ENCODE data around the gene GNB5. TPM values are rescaled to one million over a fixed set of nuclear protein-coding genes. Genes with fewer than 3 reads are reported as not detected.

Gene GNB5
- total RNA-seq, 1 donor = 58.3 TPM

DNA sequence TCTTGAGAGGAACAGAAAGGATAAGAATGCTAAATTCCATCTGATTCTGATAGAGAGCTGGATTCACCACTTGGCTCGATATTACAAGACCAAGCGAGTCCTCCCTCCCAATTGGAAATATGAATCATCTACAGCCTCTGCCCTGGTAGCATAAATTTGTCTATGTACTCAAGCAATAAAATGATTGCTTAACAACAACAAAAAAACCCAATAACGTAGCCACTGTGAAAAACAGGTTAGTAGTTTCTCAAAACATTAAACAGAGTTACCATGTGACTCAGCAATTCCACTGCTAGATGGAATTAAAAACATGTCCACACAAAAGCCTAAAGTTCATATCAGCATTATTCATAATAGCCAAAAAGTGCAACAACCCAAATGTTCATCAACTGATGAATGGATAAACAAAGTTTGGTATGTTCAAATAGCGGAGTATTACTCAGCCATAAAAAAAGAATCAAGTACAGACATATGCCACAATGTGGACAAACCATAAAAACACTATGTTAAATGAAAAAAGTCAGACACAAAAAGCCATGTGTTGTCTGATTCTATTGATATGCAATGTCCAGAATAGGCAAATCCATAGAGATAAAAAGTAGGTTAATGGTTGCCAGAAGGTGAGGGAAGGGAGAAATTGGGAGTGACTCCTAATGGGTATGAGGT lies 95.5 kb downstream of the GNB5 start:
- TF ChIP-seq, protein P1, sequence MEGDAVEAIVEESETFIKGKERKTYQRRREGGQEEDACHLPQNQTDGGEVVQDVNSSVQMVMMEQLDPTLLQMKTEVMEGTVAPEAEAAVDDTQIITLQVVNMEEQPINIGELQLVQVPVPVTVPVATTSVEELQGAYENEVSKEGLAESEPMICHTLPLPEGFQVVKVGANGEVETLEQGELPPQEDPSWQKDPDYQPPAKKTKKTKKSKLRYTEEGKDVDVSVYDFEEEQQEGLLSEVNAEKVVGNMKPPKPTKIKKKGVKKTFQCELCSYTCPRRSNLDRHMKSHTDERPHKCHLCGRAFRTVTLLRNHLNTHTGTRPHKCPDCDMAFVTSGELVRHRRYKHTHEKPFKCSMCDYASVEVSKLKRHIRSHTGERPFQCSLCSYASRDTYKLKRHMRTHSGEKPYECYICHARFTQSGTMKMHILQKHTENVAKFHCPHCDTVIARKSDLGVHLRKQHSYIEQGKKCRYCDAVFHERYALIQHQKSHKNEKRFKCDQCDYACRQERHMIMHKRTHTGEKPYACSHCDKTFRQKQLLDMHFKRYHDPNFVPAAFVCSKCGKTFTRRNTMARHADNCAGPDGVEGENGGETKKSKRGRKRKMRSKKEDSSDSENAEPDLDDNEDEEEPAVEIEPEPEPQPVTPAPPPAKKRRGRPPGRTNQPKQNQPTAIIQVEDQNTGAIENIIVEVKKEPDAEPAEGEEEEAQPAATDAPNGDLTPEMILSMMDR (IDR thresholded peaks at IDR 0.05; ENCODE audit: insufficient read depth, low read depth, low read length) = no peak
- no peak overlapping the region for H3K4me3 ChIP-seq (ENCODE audit: low read depth, low read length)
- DNase-seq (ENCODE audit: low read depth) = peak; percentile 99

- DNase-seq (ENCODE audit: low read depth) = no peak
- TF ChIP-seq, protein P1 (IDR thresholded peaks at IDR 0.05; ENCODE audit: insufficient read depth, low read depth, low read length) = no peak
- H3K4me3 ChIP-seq (ENCODE audit: low read depth, low read length) = no peak overlapping the region
Measured at GRCh38 chr15:52094811-52095584, 96.2 kb downstream of the GNB5 start.

DNA sequence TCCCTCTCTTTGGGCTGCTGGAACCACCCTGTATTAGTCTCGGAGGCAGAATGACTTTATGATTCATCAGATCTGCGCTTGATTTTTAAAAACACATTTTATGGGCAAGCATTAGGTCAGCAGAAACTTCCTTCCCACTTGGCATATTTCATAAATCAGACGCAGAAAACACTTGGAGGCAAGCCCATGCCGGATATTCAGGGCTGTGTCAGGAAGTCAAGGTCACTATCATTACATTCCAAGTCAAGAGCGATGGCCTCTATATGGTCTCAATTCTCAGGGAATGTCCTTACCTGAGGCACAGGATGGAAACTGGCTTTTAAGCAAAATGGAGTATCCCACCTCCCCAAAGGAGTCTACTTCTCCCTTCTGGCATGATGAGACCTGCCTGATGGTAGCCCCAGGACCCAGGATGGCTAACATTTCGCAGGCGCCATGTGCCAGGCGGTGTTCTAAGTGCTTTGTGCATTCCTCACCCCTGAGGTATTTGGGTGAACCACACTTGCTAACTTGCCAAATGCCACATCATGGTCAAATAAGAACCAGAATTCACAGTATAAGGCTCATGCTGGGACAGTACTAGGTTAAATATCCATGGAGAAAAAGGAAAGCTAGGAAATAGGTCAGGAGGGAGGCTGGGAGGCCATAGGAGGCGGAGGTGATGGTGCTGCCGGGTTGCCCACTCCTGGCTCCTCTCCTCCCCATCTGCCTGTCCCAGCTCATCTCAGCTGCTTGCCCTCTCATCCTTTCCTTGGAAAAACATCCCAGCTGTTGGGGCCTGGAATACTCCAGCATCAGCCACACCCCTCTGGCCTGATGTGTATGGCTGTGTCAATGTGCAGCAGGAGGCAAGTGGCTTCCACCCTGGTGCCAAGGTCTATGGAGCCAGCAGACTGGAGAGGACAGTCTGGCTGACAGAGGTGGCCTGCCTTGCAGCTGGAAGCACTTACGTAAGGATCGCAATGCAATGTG lies 97.4 kb downstream of the GNB5 start:
- DNase-seq (ENCODE audit: low read depth) = peak; percentile 97
- TF ChIP-seq, protein P1 (IDR thresholded peaks at IDR 0.05; ENCODE audit: insufficient read depth, low read depth, low read length) = no peak
- no peak overlapping the region for H3K4me3 ChIP-seq (ENCODE audit: low read depth, low read length)

DNA sequence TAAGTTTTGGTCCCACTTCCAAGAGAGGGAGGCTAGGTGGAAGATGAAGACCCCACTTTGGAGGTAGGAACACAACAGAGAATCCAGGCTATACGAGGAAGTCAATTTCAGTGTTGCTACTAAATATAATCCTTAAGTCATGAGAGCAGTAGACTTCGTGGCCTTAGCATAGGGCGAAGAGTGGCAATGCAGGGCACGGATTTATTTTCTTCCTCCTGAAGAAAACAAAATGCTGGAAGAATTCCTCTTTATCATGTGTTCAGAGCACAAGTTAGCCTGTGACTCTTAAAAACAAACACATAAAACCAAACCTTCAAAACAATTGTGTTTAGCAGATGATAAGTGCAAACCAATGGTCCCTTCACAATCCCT lies 98.0 kb downstream of the GNB5 start:
- H3K4me3 ChIP-seq (ENCODE audit: low read depth, low read length) = no peak overlapping the region
- no peak for DNase-seq (ENCODE audit: low read depth)
- TF ChIP-seq, protein P1 (IDR thresholded peaks at IDR 0.05; ENCODE audit: insufficient read depth, low read depth, low read length) = no peak

DNA sequence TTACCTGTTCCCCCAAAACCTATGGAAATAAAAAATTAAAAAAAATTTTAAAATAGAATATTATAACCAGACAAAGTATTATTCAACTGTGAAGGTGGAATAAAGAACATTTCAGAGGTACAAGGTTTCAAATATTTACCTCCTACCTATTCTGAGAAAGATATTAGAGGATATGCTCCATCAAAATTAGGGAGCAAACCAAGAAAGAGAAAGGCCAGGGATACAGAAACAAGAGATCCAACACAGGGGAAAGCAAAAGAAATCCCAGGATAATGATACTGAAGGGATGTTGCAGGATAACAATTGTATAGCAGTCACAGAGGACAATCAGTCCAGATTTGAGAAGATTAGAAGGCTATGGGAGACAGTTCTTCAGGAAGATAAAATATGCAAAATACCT lies 101.0 kb downstream of the GNB5 start:
- no peak for DNase-seq (ENCODE audit: low read depth)
- no peak overlapping the region for H3K4me3 ChIP-seq (ENCODE audit: low read depth, low read length)
- TF ChIP-seq, protein P1 (IDR thresholded peaks at IDR 0.05; ENCODE audit: insufficient read depth, low read depth, low read length) = no peak

- TF ChIP-seq, protein P1 (IDR thresholded peaks at IDR 0.05; ENCODE audit: insufficient read depth, low read depth, low read length) = no peak
- DNase-seq (ENCODE audit: low read depth) = no peak
- no peak overlapping the region for H3K4me3 ChIP-seq (ENCODE audit: low read depth, low read length)
Measured at GRCh38 chr15:52086011-52086786, 105.0 kb downstream of the GNB5 start.
